Panc1 (cell line): ENCODE measurements around the gene DHRS7. TPM values are rescaled to one million over a fixed set of nuclear protein-coding genes. Genes with fewer than 3 reads are reported as not detected.

Experiments
- ATAC-seq: fragments of 200-7000 bp; cut with Tn5 transposase; 2 replicates; pipeline ENCODE4 v1.9.1; 2020; ENCODE audit warnings: mild to moderate bottlenecking, moderate library complexity
- BruUV-seq: library from RNA; stranded (reverse); fragments of 400-500 nt; replicated peaks from 2 replicates; lab custom pipeline; 2021; lab: Mats Ljungman, UMichigan
- CTCF ChIA-PET: fragments of 300-600 bp; sonication (Branson Sonifier 250); formaldehyde crosslinking; loops from one replicate; lab custom pipeline; 2022; ENCODE audit warnings: antibody characterized with exemption; lab: Charles Lee
- POLR2A ChIA-PET: fragments of 300-600 bp; sonication (Branson Sonifier 250); formaldehyde crosslinking; loops from one replicate; lab custom pipeline; 2022; ENCODE audit warnings: antibody characterized with exemption; lab: Charles Lee
- DNase-seq: peaks from one replicate; pipeline ENCODE4 v3.0.0-alpha.2; 2010; ENCODE audit warnings: low read depth, low spot score
- H3K27ac ChIP-seq: 2 replicates; pipeline ENCODE4 v1.5.1; 2011; ENCODE audit warnings: mild to moderate bottlenecking, low read length, inconsistent platforms
- H3K27me3 ChIP-seq: fragments of 200-500 bp; sonication (Bioruptor generic); 2 replicates; pipeline ENCODE4 v1.6.0; 2014; ENCODE audit warnings: low read length, inconsistent platforms; ENCODE audit not compliant: control insufficient read depth, insufficient read depth
- H3K36me3 ChIP-seq: fragments of 200-500 bp; sonication (Bioruptor generic); 2 replicates; pipeline ENCODE4 v1.5.1; 2014; ENCODE audit warnings: inconsistent platforms, mild to moderate bottlenecking, low read length, moderate library complexity; ENCODE audit not compliant: control insufficient read depth, insufficient read depth
- H3K4me1 ChIP-seq: 2 replicates; pipeline ENCODE4 v1.5.1; 2011; ENCODE audit warnings: inconsistent platforms, mild to moderate bottlenecking, low read length, moderate library complexity; ENCODE audit not compliant: control insufficient read depth, insufficient read depth
- H3K4me3 ChIP-seq, 2 experiments: 2 replicates each; pipeline ENCODE4 v1.5.1; 2011 to 2012; ENCODE audit warnings: low read depth in 2 of 2, low read length in 2 of 2, mild to moderate bottlenecking in 2 of 2, inconsistent platforms in 1 of 2, moderate library complexity in 1 of 2
- H3K9me3 ChIP-seq: fragments of 200-500 bp; sonication (Bioruptor generic); 2 replicates; pipeline ENCODE4 v1.5.1; 2014; ENCODE audit warnings: low read depth, mild to moderate bottlenecking, inconsistent platforms, low read length, moderate library complexity; ENCODE audit not compliant: control insufficient read depth, insufficient read depth
- CTCF ChIP-seq: fragments of 450-650 bp; IDR thresholded peaks from 2 replicates; pipeline ENCODE4 v1.5.1; 2017; ENCODE audit warnings: mild to moderate bottlenecking
- POLR2AphosphoS5 ChIP-seq: IDR thresholded peaks from 2 replicates; pipeline ENCODE4 v1.6.1; 2012; ENCODE audit warnings: mild to moderate bottlenecking, low read depth, low read length, moderate library complexity
- REST ChIP-seq, 2 experiments: IDR thresholded peaks; 2 replicates each; pipeline ENCODE4 v1.6.1; 2011 to 2012; ENCODE audit warnings: low read depth in 2 of 2, control low read depth in 1 of 2, low read length in 1 of 2, mild to moderate bottlenecking in 1 of 2, moderate library complexity in 1 of 2; ENCODE audit not compliant: insufficient read depth in 1 of 2
- SIN3A ChIP-seq: IDR thresholded peaks from 2 replicates; pipeline ENCODE4 v1.6.1; 2012; ENCODE audit warnings: low read depth, mild to moderate bottlenecking, low read length, moderate library complexity, borderline replicate concordance; ENCODE audit not compliant: insufficient read depth
- TCF7L2 ChIP-seq: IDR thresholded peaks from 2 replicates; pipeline ENCODE4 v1.6.1; 2011; ENCODE audit warnings: mild to moderate bottlenecking, low read depth, low read length, inconsistent platforms
- in situ Hi-C: cut with HindIII; loops from 2 replicates; pipeline ENCODE4 v1.10.0; 2016; ENCODE audit warnings: low sequenced_read_pairs, low pct_unique_long_range_greater_than_20kb
- intact Hi-C: fragments of 100-400 bp; cut with micrococcal nuclease; formaldehyde crosslinking; loops from one replicate; pipeline ENCODE4 v1.10.0; 2022; ENCODE audit not compliant: unreplicated experiment
- total RNA-seq: library from RNA; stranded (reverse); gene quantifications from one replicate; pipeline ENCODE4 v1.2.1, GENCODE V29; 2021; ENCODE audit not compliant: unreplicated experiment

The DHRS7 gene
- total RNA-seq, 1 experiment from 2014 or later, result 34.5 TPM

- TF ChIP-seq TCF7L2 (no peak), REST (IDR thresholded peaks at IDR 0.05; ENCODE audit: insufficient read depth in 1 of 2, low read depth in 2 of 2, low read length in 1 of 2) (no peak), POLR2AphosphoS5 (no peak), SIN3A (no peak), CTCF (no peak)
- ChIA-PET POLR2A (interaction anchor here (0.7 kb wide), 1 partner anchor 103 kb away, joined by 3 read pairs; no protein-coding TSS in a partner anchor), CTCF (no interaction called here)
- Histone ChIP-seq H3K36me3 (peaks cover 28% of the 10 kb centered on the region), H3K27ac (no peak overlapping the region), H3K4me1 (no peaks in the 10 kb centered on the region), H3K27me3 (no peaks in the 10 kb centered on the region), H3K9me3 (no peaks in the 10 kb centered on the region), H3K4me3 (no peak overlapping the region)
- in situ Hi-C loops (no loop called here), intact Hi-C loops (no loop called here)
- ATAC-seq, result no peak
- no TSS peak for BruUV-seq
- DNase-seq, result no peak
These were observed 39.3 kb downstream of the DHRS7 start for GRCh38 chr14:60125918-60126317.

GRCh38 chr14:60116181-60116580, 49.0 kb downstream of the DHRS7 start:
- no peaks in the 10 kb centered on the region for H3K27me3 ChIP-seq
- H3K36me3 ChIP-seq, result peaks cover 32% of the 10 kb centered on the region
- H3K4me3 ChIP-seq, result no peak overlapping the region
- ATAC-seq (no peak), DNase-seq (no peak)
- intact Hi-C loops, result no loop called here
- in situ Hi-C loops, result no loop called here
- TF ChIP-seq SIN3A (no peak), CTCF (no peak), REST (IDR thresholded peaks at IDR 0.05; ENCODE audit: insufficient read depth in 1 of 2, low read depth in 2 of 2, low read length in 1 of 2) (no peak)
- H3K27ac ChIP-seq, result no peak overlapping the region
- ChIA-PET POLR2A (no interaction called here), CTCF (no interaction called here)
- no TSS peak for BruUV-seq
- no peaks in the 10 kb centered on the region for H3K4me1 ChIP-seq
- no peaks in the 10 kb centered on the region for H3K9me3 ChIP-seq
